ENCODE measurements around the gene UGT8. TPM values are rescaled to one million over a fixed set of nuclear protein-coding genes. Genes with fewer than 3 reads are reported as not detected.

Gene UGT8
- polyA plus RNA-seq, 1 of the 3 experiments (the other 2 are of a cell fraction), result not detected

GRCh38 chr4:114663083-114663482 is 64.5 kb downstream of the UGT8 start:
- Histone ChIP-seq H3K4me2 (no peak overlapping the region), H2AFZ (ENCODE audit: low read depth) (no peak overlapping the region), H3K9me3 (no peaks in the 10 kb centered on the region), H3K9me2 (no peaks in the 10 kb centered on the region), H3K9ac (no peak overlapping the region), H3K27ac (ENCODE audit: low read depth in 2 of 2, low read length in 1 of 2) (no peak overlapping the region), H3K4me1 (ENCODE audit: control insufficient read depth in 1 of 2, insufficient read depth in 2 of 2, low read depth in 1 of 2, low read length in 1 of 2) (no peaks in the 10 kb centered on the region), H3K36me3 (replicated peaks in 1 of 2; ENCODE audit: control insufficient read depth in 1 of 2, insufficient read depth in 2 of 2, low read length in 1 of 2) (no peaks in the 10 kb centered on the region), H3K79me2 (ENCODE audit: insufficient read depth) (no peaks in the 10 kb centered on the region), H4K20me1 (ENCODE audit: insufficient read depth) (no peaks in the 10 kb centered on the region), H3K27me3 (ENCODE audit: insufficient read depth) (peaks cover 30% of the 10 kb centered on the region; the same call in 1 of the 2 replicates), H3F3A (replicated peaks; ENCODE audit: insufficient read depth) (no peaks in the 10 kb centered on the region), H3K4me3 (ENCODE audit: low read depth in 2 of 2, low read length in 1 of 2) (no peak overlapping the region)
- DNase-seq, result no peak
- CTCF ChIA-PET, result interaction anchor here (1.0 to 2.4 kb wide), 6 partner anchors 16 to 278 kb away, joined by 3 to 10 read pairs (median 4); no protein-coding TSS in a partner anchor
- 0% methylated on average over 5 of the region's 5 CpGs for WGBS (ENCODE audit: low lambda C conversion rate)
- POLR2A ChIA-PET, result no interaction called here
- TF ChIP-seq TCF12 (IDR thresholded peaks at IDR 0.05) (no peak), MXI1 (IDR thresholded peaks at IDR 0.05; ENCODE audit: low read depth, low read length) (no peak)

- ChIA-PET POLR2A (no interaction called here), CTCF (interaction anchor here (1.1 to 1.3 kb wide), 2 partner anchors 9 to 26 kb away, joined by 3 to 8 read pairs; no protein-coding TSS in a partner anchor)
- Histone ChIP-seq H3K4me2 (no peak overlapping the region), H3K36me3 (replicated peaks in 1 of 2; ENCODE audit: control insufficient read depth in 1 of 2, insufficient read depth in 2 of 2, low read length in 1 of 2) (no peaks in the 10 kb centered on the region), H3K79me2 (ENCODE audit: insufficient read depth) (no peaks in the 10 kb centered on the region), H3F3A (replicated peaks; ENCODE audit: insufficient read depth) (no peaks in the 10 kb centered on the region), H3K27ac (ENCODE audit: low read depth in 2 of 2, low read length in 1 of 2) (no peak overlapping the region), H2AFZ (ENCODE audit: low read depth) (no peak overlapping the region), H4K20me1 (ENCODE audit: insufficient read depth) (no peaks in the 10 kb centered on the region), H3K4me1 (ENCODE audit: control insufficient read depth in 1 of 2, insufficient read depth in 2 of 2, low read depth in 1 of 2, low read length in 1 of 2) (no peaks in the 10 kb centered on the region), H3K4me3 (ENCODE audit: low read depth in 2 of 2, low read length in 1 of 2) (no peak overlapping the region), H3K27me3 (ENCODE audit: insufficient read depth) (no peaks in the 10 kb centered on the region), H3K9me2 (no peaks in the 10 kb centered on the region), H3K9ac (no peak overlapping the region), H3K9me3 (no peaks in the 10 kb centered on the region)
- DNase-seq, result no peak
- TF ChIP-seq REST (IDR thresholded peaks at IDR 0.05; ENCODE audit: low read depth, low read length), result no peak
- TF ChIP-seq MAX (IDR thresholded peaks at IDR 0.05; ENCODE audit: low read depth), result no peak
- TF ChIP-seq TCF12 (IDR thresholded peaks at IDR 0.05), result no peak
- no peak for TF ChIP-seq EZH2phosphoT487 (IDR thresholded peaks at IDR 0.05; ENCODE audit: borderline replicate concordance, low read depth)
- no peak for TF ChIP-seq TEAD4 (IDR thresholded peaks at IDR 0.05; ENCODE audit: borderline replicate concordance, insufficient read depth)
- no peak for TF ChIP-seq FOXJ3 (CRISPR knock-in tag; IDR thresholded peaks at IDR 0.05)
- TF ChIP-seq USF2 (IDR thresholded peaks at IDR 0.05; ENCODE audit: borderline replicate concordance, low read depth, low read length), result no peak
- no peak for TF ChIP-seq ZBTB33 (IDR thresholded peaks at IDR 0.05; ENCODE audit: borderline replicate concordance, low read depth)
- no peak for TF ChIP-seq IRF3 (IDR thresholded peaks at IDR 0.05; ENCODE audit: low read depth, low read length)
- TF ChIP-seq GATA2 (CRISPR knock-in tag; IDR thresholded peaks at IDR 0.05), result no peak
- no peak for TF ChIP-seq NRF1 (IDR thresholded peaks at IDR 0.05; ENCODE audit: low read depth, low read length)
- no peak for TF ChIP-seq JUND (IDR thresholded peaks at IDR 0.05)
- no peak for TF ChIP-seq ELF1 (IDR thresholded peaks at IDR 0.05)
- no peak for TF ChIP-seq RCOR1 (IDR thresholded peaks at IDR 0.05; ENCODE audit: low read length)
- no peak for TF ChIP-seq CTCF (IDR thresholded peaks at IDR 0.05)
- no peak for TF ChIP-seq YY1 (IDR thresholded peaks at IDR 0.05; ENCODE audit: low read depth)
- TF ChIP-seq POLR2AphosphoS5 (IDR thresholded peaks at IDR 0.05; ENCODE audit: low read depth, low read length), result no peak
- no peak for TF ChIP-seq RFX5 (IDR thresholded peaks at IDR 0.05; ENCODE audit: low read length)
- 5% methylated on average over 1 of the region's 1 CpG for WGBS (ENCODE audit: low lambda C conversion rate)
Observed at GRCh38 chr4:114668577-114668976, 70.0 kb downstream of the UGT8 start.

Measured in SK-N-SH (cell line).